Aorta (tissue), 5 donors: ENCODE measurements around the gene DCUN1D3. TPM values are rescaled to one million over a fixed set of nuclear protein-coding genes. Genes with fewer than 3 reads are reported as not detected.

Experiments
- ATAC-seq: fragments of 200-7000 bp; cut with Tn5 transposase; one replicate; pipeline ENCODE4 v1.9.1; 2022; ENCODE audit warnings: moderate library complexity; ENCODE audit not compliant: low FRiP score
- DNase-seq, 2 donors: peaks; one replicate each; pipeline ENCODE4 v3.0.0-alpha.2; 2020
- H3K27ac ChIP-seq, 2 donors: one replicate each; pipeline ENCODE4 v1.5.1; 2013; ENCODE audit warnings: low read length in 2 of 2, mild to moderate bottlenecking in 2 of 2, moderate library complexity in 2 of 2, control low read depth in 1 of 2, inconsistent platforms in 1 of 2, low read depth in 1 of 2
- H3K27me3 ChIP-seq, 2 donors: one replicate each; pipeline ENCODE4 v1.6.1; 2013; ENCODE audit warnings: control low read depth in 1 of 2, low read length in 1 of 2, mild to moderate bottlenecking in 1 of 2, moderate library complexity in 1 of 2; ENCODE audit not compliant: insufficient read depth in 2 of 2, control insufficient read depth in 1 of 2
- H3K36me3 ChIP-seq, 2 donors: one replicate each; pipeline ENCODE4 v1.6.1; 2013; ENCODE audit warnings: control low read depth in 1 of 2, low read length in 1 of 2, mild to moderate bottlenecking in 1 of 2; ENCODE audit not compliant: insufficient read depth in 2 of 2, control insufficient read depth in 1 of 2
- H3K4me1 ChIP-seq, 2 donors: one replicate each; pipeline ENCODE4 v1.6.1; 2013; ENCODE audit warnings: low read length in 2 of 2, control low read depth in 1 of 2, mild to moderate bottlenecking in 1 of 2, moderate library complexity in 1 of 2; ENCODE audit not compliant: insufficient read depth in 2 of 2, control insufficient read depth in 1 of 2
- H3K4me3 ChIP-seq, 2 donors: one replicate each; pipeline ENCODE4 v1.5.1; 2013; ENCODE audit warnings: low read length in 2 of 2, control low read depth in 1 of 2, mild to moderate bottlenecking in 1 of 2
- H3K9me3 ChIP-seq: one replicate; pipeline ENCODE4 v1.6.1; 2013; ENCODE audit warnings: mild to moderate bottlenecking, low read length; ENCODE audit not compliant: control insufficient read depth
- WGBS, 2 donors: extraction: QIAGEN DNeasy Blood & Tissue Kit; methylation state at CpG; one replicate each; pipeline ENCODE4 v1.1.7; 2013; 5-methylcytosine and 5-hydroxymethylcytosine counted together
- intact Hi-C, 2 donors: fragments of 100-400 bp; cut with DNase I; formaldehyde crosslinking; loops; one replicate each; pipeline versions ENCODE4 v1.14.2 to v1.15.0; 2022
- polyA plus RNA-seq, 2 donors: library from polyadenylated mRNA; stranded (reverse); fragments of 200-250 nt; gene quantifications; one replicate each; pipeline ENCODE4 v1.2.3, GENCODE V29; 2013
- total RNA-seq, 2 donors: library from RNA; stranded (reverse); fragmentation: NEBNext Ultra II Directional; extraction: Animal tissue kit (Norgen Biotek cat#: 25700); gene quantifications; one replicate each; pipeline ENCODE4 v1.2.1, GENCODE V29; 2021
- donor health status: healthy with polysubstance abuse.
- donor health status: Bipolar disorder and iron deficiency.
- donor health status: DM: no; HTN: no; CAD: no.
- donor health status: DM: no; HTN: no; CAD: no.
- donor health status: DM: yes; HTN: yes; CAD: no.

The DCUN1D3 gene
- total and polyA plus RNA-seq, 4 donors: 3.9 to 54.5 (median 16.8) TPM

GRCh38 chr16:20849589-20850390, 50.4 kb downstream of the DCUN1D3 start:
- Histone ChIP-seq H3K9me3 (no peaks in the 10 kb centered on the region), H3K4me3 (no peak overlapping the region), H3K4me1 (peaks cover 10 to 16% of the 10 kb centered on the region in 2 donors), H3K27ac (peak overlapping the region in 1 of 2 donors; percentile 92), H3K27me3 (no peaks in the 10 kb centered on the region), H3K36me3 (peaks cover 0 to under 1% of the 10 kb centered on the region in 2 donors)
- intact Hi-C loops: loop anchor here (2.0 to 10.0 kb wide), 8 partner anchors 48 to 455 kb away; no protein-coding TSS in a partner anchor
- peak; percentile 75 to 87 for DNase-seq
- WGBS, 2 donors: 33% methylated on average over 6 of the region's 6 CpGs
- peak; percentile 85 for ATAC-seq

- Histone ChIP-seq H3K4me1 (peaks cover 3% of the 10 kb centered on the region in 2 donors), H3K36me3 (peaks cover 0 to 1% of the 10 kb centered on the region in 2 donors), H3K27me3 (no peaks in the 10 kb centered on the region), H3K9me3 (no peaks in the 10 kb centered on the region), H3K4me3 (no peak overlapping the region), H3K27ac (no peak overlapping the region)
- DNase-seq: no peak
- intact Hi-C loops: no loop called here
- WGBS, 2 donors: 41 to 66% methylated on average over 2 of the region's 2 CpGs
- no peak for ATAC-seq
These were observed 52.6 kb downstream of the DCUN1D3 start for GRCh38 chr16:20847550-20847949.

GRCh38 chr16:20846551-20846950, 53.6 kb downstream of the DCUN1D3 start:
- Histone ChIP-seq H3K4me3 (no peak overlapping the region), H3K27me3 (no peaks in the 10 kb centered on the region), H3K36me3 (peaks cover 0 to 1% of the 10 kb centered on the region in 2 donors), H3K4me1 (peaks cover 3% of the 10 kb centered on the region in 2 donors), H3K27ac (no peak overlapping the region), H3K9me3 (no peaks in the 10 kb centered on the region)
- intact Hi-C loops: no loop called here
- DNase-seq: no peak
- ATAC-seq: no peak

GRCh38 chr16:20846030-20846429, 54.1 kb downstream of the DCUN1D3 start:
- peaks cover 0 to 1% of the 10 kb centered on the region in 2 donors for H3K36me3 ChIP-seq
- intact Hi-C loops: no loop called here
- H3K9me3 ChIP-seq: no peaks in the 10 kb centered on the region
- ATAC-seq: no peak
- H3K4me1 ChIP-seq: peaks cover 2 to 3% of the 10 kb centered on the region in 2 donors
- DNase-seq: no peak
- 9 to 12% methylated on average over 6 of the region's 6 CpGs for WGBS, 2 donors
- H3K27me3 ChIP-seq: no peaks in the 10 kb centered on the region
- H3K27ac ChIP-seq: no peak overlapping the region
- H3K4me3 ChIP-seq: no peak overlapping the region

GRCh38 chr16:20844588-20844987, 55.6 kb downstream of the DCUN1D3 start:
- Histone ChIP-seq H3K9me3 (no peaks in the 10 kb centered on the region), H3K36me3 (peaks cover 0 to 1% of the 10 kb centered on the region in 2 donors), H3K27me3 (no peaks in the 10 kb centered on the region), H3K27ac (no peak overlapping the region), H3K4me1 (no peaks in the 10 kb centered on the region), H3K4me3 (no peak overlapping the region)
- ATAC-seq: no peak
- DNase-seq: no peak
- intact Hi-C loops: no loop called here
- 71 to 80% methylated on average over 3 of the region's 3 CpGs for WGBS, 2 donors

GRCh38 chr16:20844054-20844453, 56.1 kb downstream of the DCUN1D3 start:
- WGBS, 2 donors: 72 to 81% methylated on average over 2 of the region's 2 CpGs
- Histone ChIP-seq H3K36me3 (peaks cover 0 to 1% of the 10 kb centered on the region in 2 donors), H3K27me3 (no peaks in the 10 kb centered on the region), H3K4me1 (no peaks in the 10 kb centered on the region), H3K4me3 (no peak overlapping the region), H3K9me3 (no peaks in the 10 kb centered on the region), H3K27ac (no peak overlapping the region)
- no peak for ATAC-seq
- intact Hi-C loops: no loop called here
- DNase-seq: no peak

GRCh38 chr16:20839504-20839903, 60.7 kb downstream of the DCUN1D3 start:
- H3K9me3 ChIP-seq: peaks cover 2% of the 10 kb centered on the region
- H3K4me3 ChIP-seq: no peak overlapping the region
- H3K36me3 ChIP-seq: no peaks in the 10 kb centered on the region
- ATAC-seq: no peak
- H3K27me3 ChIP-seq: no peaks in the 10 kb centered on the region
- DNase-seq: no peak
- H3K27ac ChIP-seq: no peak overlapping the region
- intact Hi-C loops: no loop called here
- no peaks in the 10 kb centered on the region for H3K4me1 ChIP-seq
- 93 to 94% methylated on average over 2 of the region's 2 CpGs for WGBS, 2 donors

GRCh38 chr16:20838240-20838639, 61.9 kb downstream of the DCUN1D3 start:
- Histone ChIP-seq H3K27ac (no peak overlapping the region), H3K4me1 (no peaks in the 10 kb centered on the region), H3K9me3 (peaks cover 2% of the 10 kb centered on the region), H3K36me3 (no peaks in the 10 kb centered on the region), H3K4me3 (no peak overlapping the region), H3K27me3 (no peaks in the 10 kb centered on the region)
- ATAC-seq (no peak), DNase-seq (no peak)
- intact Hi-C loops: no loop called here
- WGBS, 2 donors: 60 to 62% methylated on average over 1 of the region's 1 CpG

- Histone ChIP-seq H3K27ac (no peak overlapping the region), H3K4me3 (no peak overlapping the region), H3K9me3 (peaks cover 2% of the 10 kb centered on the region), H3K4me1 (no peaks in the 10 kb centered on the region), H3K36me3 (no peaks in the 10 kb centered on the region), H3K27me3 (no peaks in the 10 kb centered on the region)
- intact Hi-C loops: no loop called here
- 7 to 10% methylated on average over 2 of the region's 2 CpGs for WGBS, 2 donors
- DNase-seq: no peak
- no peak for ATAC-seq
These were observed 67.1 kb downstream of the DCUN1D3 start for GRCh38 chr16:20833086-20833485.
